Thymus (tissue), 11 donors: ENCODE measurements around the gene CYP51A1. TPM values are rescaled to one million over a fixed set of nuclear protein-coding genes. Genes with fewer than 3 reads are reported as not detected.

Experiments
- DNase-seq, 9 donors: peaks; one replicate each; pipeline ENCODE4 v3.0.0-alpha.2; 2013; ENCODE audit warnings: low spot score in 9 of 9, low read depth in 6 of 9, missing footprints in 1 of 9
- H3K27ac ChIP-seq, 2 donors: one replicate each; pipeline ENCODE4 v1.5.1; 2013; ENCODE audit warnings: control low read depth in 1 of 2, low read depth in 1 of 2, low read length in 1 of 2, mild to moderate bottlenecking in 1 of 2, moderate library complexity in 1 of 2
- H3K27me3 ChIP-seq, 2 donors: one replicate each; pipeline ENCODE4 v1.5.1; 2013; ENCODE audit warnings: low read length in 1 of 2; ENCODE audit not compliant: control insufficient read depth in 2 of 2, insufficient read depth in 1 of 2
- H3K36me3 ChIP-seq, 2 donors: one replicate each; pipeline ENCODE4 v1.5.1; 2013; ENCODE audit warnings: low read length in 1 of 2, mild to moderate bottlenecking in 1 of 2, moderate library complexity in 1 of 2; ENCODE audit not compliant: control insufficient read depth in 2 of 2, insufficient read depth in 2 of 2
- H3K4me1 ChIP-seq, 2 donors: one replicate each; pipeline ENCODE4 v1.5.1; 2013; ENCODE audit warnings: low read length in 2 of 2; ENCODE audit not compliant: control insufficient read depth in 2 of 2, insufficient read depth in 2 of 2
- H3K4me3 ChIP-seq, 2 donors: one replicate each; pipeline ENCODE4 v1.5.1; 2013; ENCODE audit warnings: low read length in 2 of 2, control low read depth in 1 of 2, mild to moderate bottlenecking in 1 of 2
- H3K9me3 ChIP-seq, 2 donors: one replicate each; pipeline ENCODE4 v1.5.1; 2013; ENCODE audit warnings: low read length in 1 of 2, mild to moderate bottlenecking in 1 of 2; ENCODE audit not compliant: control insufficient read depth in 2 of 2, insufficient read depth in 1 of 2
- WGBS: extraction: QIAGEN DNeasy Blood & Tissue Kit; methylation state at CpG from one replicate; pipeline ENCODE4 v1.1.7; 2013; 5-methylcytosine and 5-hydroxymethylcytosine counted together
- polyA plus RNA-seq: library from polyadenylated mRNA; stranded (reverse); fragments of 200-250 nt; gene quantifications from one replicate; pipeline ENCODE4 v1.2.3, GENCODE V29; 2013
- total RNA-seq: library from RNA; stranded (reverse); fragments of 120-200 nt; gene quantifications from one replicate; pipeline ENCODE4 v1.2.4, GENCODE V29; 2013
- donor health status: healthy.

Gene CYP51A1
- total and polyA plus RNA-seq, 2 donors, result 8.9 to 14.7 TPM

DNA sequence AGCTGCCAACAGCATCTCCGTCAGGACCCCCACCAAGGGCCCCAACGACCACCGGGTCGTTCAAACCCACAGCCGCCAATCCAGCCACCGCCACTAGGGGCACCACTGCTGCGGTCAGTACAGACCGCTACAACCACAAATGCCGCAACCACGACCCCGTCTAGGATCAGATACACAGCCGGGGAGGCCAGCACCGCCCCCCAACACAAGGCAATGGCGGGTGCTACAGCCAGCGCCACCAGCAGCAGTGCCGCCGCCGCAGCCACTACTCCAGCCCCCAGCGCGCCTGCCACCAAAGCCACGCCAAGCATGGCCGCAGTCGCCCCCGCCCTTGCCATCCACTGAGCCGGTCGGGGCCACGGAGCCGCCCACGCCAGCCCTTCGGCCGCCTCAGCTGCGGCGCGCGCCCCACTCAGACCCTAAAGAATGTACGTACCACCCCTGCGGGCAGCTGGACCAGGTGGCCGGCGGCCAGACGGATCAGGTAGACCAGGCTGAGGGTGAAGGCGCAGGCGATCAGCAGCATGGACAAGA, 473 bp downstream of the CYP51A1 start:
- Histone ChIP-seq H3K9me3 (no peaks in the 10 kb centered on the region), H3K4me1 (peaks cover 0 to 7% of the 10 kb centered on the region in 2 donors), H3K27me3 (peaks cover 0 to 2% of the 10 kb centered on the region in 2 donors), H3K36me3 (peaks cover 0 to 3% of the 10 kb centered on the region in 2 donors), H3K27ac (peak overlapping the region; percentile 70 to 83), H3K4me3 (peak overlapping the region; percentile 64 to 71)
- DNase-seq, result peak in 7 of 9 donors; percentile 12 to 59 (median 28)
- WGBS, result under 1% methylated on average over 42 of the region's 42 CpGs

DNA sequence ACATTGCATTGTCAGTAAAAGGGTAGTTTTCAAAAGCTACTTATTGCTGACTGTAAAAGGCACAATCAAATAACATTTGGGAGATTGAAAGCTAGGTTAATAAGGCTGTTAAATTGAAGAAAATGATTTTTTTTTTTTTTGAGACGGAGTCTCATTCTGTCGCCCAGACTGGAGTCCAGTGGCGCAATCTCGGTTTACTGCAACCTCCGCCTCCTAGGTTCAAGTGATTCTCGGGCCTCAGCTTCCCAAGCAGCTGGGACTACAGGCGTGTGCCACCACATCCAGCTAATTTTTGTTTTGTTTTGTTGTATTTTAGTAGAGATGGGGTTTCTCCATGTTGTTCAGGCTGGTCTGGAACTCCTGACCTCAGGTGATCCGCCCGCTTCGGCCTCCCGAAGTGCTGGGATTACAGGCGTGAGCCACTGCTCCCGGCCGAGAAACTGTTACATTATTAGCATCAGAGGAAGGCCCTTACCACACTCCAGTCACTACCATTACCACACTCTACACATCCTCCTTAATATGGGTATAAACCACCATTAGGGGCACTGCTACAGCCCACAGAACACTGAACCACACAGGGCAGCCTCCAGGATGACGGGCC, 1.0 kb downstream of the CYP51A1 start:
- H3K4me3 ChIP-seq, result peak overlapping the region; percentile 64 to 71
- H3K9me3 ChIP-seq, result no peaks in the 10 kb centered on the region
- no peak overlapping the region for H3K27ac ChIP-seq
- H3K27me3 ChIP-seq, result peaks cover 0 to 2% of the 10 kb centered on the region in 2 donors
- peaks cover 0 to 3% of the 10 kb centered on the region in 2 donors for H3K36me3 ChIP-seq
- peak in 1 of 9 donors; percentile 5 for DNase-seq
- peaks cover 0 to 7% of the 10 kb centered on the region in 2 donors for H3K4me1 ChIP-seq
- WGBS, result 54% methylated on average over 15 of the region's 15 CpGs

DNA sequence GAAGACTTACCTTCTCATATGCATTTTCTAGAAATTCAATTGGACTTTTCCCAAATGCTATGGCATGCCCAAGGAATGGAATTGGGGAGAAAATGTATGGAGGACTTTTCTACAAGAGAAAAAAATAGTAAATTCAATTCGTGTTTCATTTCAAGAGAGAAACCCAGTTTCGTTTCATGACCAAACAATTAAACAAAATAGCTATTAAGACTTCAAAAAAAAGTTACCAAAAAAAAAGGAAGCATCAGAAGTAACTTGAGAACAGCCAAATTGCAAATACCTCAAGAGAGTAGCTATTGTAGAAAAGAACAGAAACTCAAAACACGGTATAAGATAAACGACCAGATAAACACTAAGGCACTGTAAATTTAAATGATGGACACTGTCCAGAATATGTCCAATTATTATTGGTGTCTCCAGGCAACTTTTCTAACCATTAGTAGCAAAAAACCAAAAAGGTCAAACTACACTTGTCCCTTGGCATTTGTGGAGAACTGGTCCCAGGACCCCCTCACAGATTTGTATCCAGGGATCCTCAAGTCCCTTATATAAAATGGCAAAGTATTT, 2.4 kb downstream of the CYP51A1 start:
- WGBS, result 92% methylated on average over 4 of the region's 4 CpGs

DNA sequence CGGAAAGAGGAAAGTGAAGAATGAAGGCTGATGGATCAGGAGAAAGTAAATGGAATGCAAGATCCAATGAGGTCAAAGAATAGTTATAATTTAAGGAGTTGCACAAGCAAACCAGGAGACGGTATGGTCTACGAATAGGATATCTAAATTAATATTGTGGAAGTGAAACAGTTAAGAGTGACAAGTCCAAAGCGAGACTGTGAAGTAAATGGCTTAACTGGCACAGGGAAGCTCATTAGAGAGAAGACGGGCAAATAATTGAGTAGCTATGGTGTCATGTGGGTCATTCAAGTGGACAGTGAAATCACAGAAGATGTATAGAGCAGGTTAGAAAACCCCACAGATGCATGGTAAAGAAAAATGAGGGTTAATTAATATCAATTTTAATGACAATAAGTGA, 3.2 kb downstream of the CYP51A1 start:
- WGBS, result 96% methylated on average over 5 of the region's 5 CpGs
- H3K9me3 ChIP-seq, result no peaks in the 10 kb centered on the region
- H3K27me3 ChIP-seq, result peaks cover 0 to 2% of the 10 kb centered on the region in 2 donors
- H3K27ac ChIP-seq, result no peak overlapping the region
- no peak overlapping the region for H3K4me3 ChIP-seq
- DNase-seq, result no peak
- H3K36me3 ChIP-seq, result peaks cover 0 to 7% of the 10 kb centered on the region in 2 donors
- peaks cover 0 to 7% of the 10 kb centered on the region in 2 donors for H3K4me1 ChIP-seq

More for the DNA sequence above, 2.4 kb downstream of the CYP51A1 start:
- Histone ChIP-seq H3K9me3 (no peaks in the 10 kb centered on the region), H3K36me3 (peaks cover 0 to 7% of the 10 kb centered on the region in 2 donors), H3K4me3 (no peak overlapping the region), H3K27me3 (peaks cover 0 to 2% of the 10 kb centered on the region in 2 donors), H3K4me1 (peaks cover 0 to 7% of the 10 kb centered on the region in 2 donors), H3K27ac (no peak overlapping the region)
- no peak for DNase-seq

DNA sequence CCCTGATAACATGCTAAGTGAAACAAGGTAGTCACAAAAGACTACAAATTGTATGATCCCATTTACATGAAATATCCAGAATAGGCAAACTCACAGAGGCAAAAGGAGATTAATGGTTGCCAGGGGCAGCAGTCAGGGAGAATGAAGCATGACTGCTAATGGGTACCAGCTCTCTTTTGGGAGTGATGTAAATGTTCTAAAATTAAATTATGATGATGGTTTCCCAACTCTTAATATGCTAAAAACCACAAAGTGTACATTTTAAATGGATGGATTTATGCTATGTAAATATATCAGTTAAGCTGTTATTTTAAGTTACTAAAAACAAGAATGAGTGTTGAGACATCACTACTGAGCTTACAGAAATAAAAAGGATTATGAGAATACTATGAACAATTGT, 12.6 kb downstream of the CYP51A1 start:
- no peaks in the 10 kb centered on the region for H3K4me1 ChIP-seq
- no peak overlapping the region for H3K4me3 ChIP-seq
- H3K36me3 ChIP-seq, result peaks cover 0 to 15% of the 10 kb centered on the region in 2 donors
- H3K27ac ChIP-seq, result no peak overlapping the region
- H3K27me3 ChIP-seq, result no peaks in the 10 kb centered on the region
- no peaks in the 10 kb centered on the region for H3K9me3 ChIP-seq
- no peak for DNase-seq

DNA sequence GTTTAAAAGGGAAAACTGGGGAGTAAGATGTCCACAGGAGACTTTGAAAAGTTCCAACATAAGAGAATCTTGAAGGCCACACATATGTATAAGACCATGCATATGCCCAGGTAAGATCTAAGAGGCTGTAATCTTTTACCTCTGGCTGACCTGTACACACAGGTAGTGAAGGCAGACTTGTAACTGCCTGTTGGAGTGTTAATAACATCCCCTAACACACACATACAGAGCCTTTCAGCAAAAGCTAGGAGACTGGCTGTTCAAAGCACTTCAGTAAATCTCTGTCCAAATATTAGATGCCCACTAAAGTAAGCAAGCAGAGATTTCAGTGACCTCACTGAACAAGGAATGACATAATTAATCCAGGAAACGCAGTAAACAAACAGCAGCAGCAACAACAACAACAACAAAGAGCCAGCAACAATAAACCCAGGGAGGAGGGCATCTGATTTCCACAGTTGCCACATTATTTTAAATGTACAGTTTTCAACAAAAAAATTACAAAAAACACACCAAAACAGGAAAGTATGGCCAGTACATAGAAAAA, 15.0 kb downstream of the CYP51A1 start:
- Histone ChIP-seq H3K36me3 (peaks cover 0 to 15% of the 10 kb centered on the region in 2 donors), H3K27ac (no peak overlapping the region), H3K4me1 (no peaks in the 10 kb centered on the region), H3K27me3 (no peaks in the 10 kb centered on the region), H3K4me3 (no peak overlapping the region), H3K9me3 (no peaks in the 10 kb centered on the region)
- no peak for DNase-seq
- WGBS, result 94% methylated on average over 1 of the region's 1 CpG

DNA sequence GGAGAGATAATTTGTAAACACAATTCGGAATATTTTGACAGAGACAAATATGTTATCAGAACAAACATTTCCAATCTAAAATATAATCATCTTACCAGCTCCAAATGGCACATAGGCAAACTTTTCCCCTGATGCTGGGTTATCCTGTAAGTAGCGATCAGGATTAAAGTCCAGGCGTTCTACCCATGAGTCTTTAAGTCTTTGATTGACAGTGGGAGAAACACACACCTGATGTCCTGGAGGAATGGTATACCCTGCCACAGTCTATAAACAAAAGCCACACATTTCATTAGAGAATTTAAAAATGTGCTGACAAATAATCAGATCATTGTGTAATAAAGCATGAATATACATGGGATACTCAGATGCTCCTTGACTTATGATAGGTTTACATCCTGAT, 17.3 kb downstream of the CYP51A1 start:
- Histone ChIP-seq H3K4me1 (no peaks in the 10 kb centered on the region), H3K9me3 (no peaks in the 10 kb centered on the region), H3K27me3 (no peaks in the 10 kb centered on the region), H3K36me3 (peaks cover 0 to 12% of the 10 kb centered on the region in 2 donors), H3K27ac (no peak overlapping the region), H3K4me3 (no peak overlapping the region)
- DNase-seq, result no peak
- over 99% methylated on average over 3 of the region's 3 CpGs for WGBS

DNA sequence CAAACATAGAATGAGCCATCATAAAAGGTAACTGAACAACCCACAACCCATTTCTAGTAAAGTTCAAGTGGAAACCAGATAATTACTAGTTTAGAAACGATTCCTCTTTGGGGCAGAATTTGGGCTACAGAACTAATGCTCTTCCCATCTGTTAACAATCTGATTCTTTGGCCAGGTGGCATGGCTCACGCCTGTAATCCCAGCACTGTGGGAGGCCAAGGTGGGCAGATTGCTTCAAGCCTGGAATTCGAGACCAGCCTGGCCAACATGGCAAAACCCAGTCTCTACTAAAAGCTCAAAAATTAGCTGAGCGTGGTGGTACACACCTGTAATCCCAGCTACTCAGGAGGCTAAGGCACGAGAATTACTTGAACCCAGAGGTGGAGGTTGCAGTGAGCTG, 18.5 kb downstream of the CYP51A1 start:
- Histone ChIP-seq H3K27me3 (no peaks in the 10 kb centered on the region), H3K4me1 (no peaks in the 10 kb centered on the region), H3K4me3 (no peak overlapping the region), H3K27ac (no peak overlapping the region), H3K36me3 (peaks cover 0 to 10% of the 10 kb centered on the region in 2 donors), H3K9me3 (no peaks in the 10 kb centered on the region)
- WGBS, result 97% methylated on average over 5 of the region's 5 CpGs
- no peak for DNase-seq

DNA sequence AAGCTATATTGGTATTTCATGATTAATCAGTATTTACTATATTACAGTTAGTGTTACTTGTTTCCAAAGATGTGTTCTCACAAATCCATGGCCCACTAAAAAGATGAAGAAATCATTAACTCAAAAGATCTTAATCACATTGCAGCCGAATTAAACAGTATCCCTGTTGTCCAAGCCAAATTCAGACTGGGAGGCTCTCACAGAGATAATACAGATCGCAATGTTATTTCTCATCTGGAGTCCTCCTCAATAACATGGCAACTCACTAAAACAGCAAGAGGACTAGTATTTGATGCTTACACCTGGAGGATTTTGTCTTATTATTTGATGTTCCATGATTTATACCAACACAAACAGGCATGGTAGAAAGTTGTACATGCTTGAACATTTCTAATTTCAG, 23.4 kb downstream of the CYP51A1 start:
- no peak for DNase-seq
- Histone ChIP-seq H3K36me3 (peaks cover 14 to 31% of the 10 kb centered on the region in 2 donors), H3K4me3 (no peak overlapping the region), H3K27ac (no peak overlapping the region), H3K9me3 (no peaks in the 10 kb centered on the region), H3K27me3 (no peaks in the 10 kb centered on the region), H3K4me1 (no peaks in the 10 kb centered on the region)
- WGBS, result 99% methylated on average over 2 of the region's 2 CpGs
